Measurements from ENCODE around the gene TSSK3.

DNA sequence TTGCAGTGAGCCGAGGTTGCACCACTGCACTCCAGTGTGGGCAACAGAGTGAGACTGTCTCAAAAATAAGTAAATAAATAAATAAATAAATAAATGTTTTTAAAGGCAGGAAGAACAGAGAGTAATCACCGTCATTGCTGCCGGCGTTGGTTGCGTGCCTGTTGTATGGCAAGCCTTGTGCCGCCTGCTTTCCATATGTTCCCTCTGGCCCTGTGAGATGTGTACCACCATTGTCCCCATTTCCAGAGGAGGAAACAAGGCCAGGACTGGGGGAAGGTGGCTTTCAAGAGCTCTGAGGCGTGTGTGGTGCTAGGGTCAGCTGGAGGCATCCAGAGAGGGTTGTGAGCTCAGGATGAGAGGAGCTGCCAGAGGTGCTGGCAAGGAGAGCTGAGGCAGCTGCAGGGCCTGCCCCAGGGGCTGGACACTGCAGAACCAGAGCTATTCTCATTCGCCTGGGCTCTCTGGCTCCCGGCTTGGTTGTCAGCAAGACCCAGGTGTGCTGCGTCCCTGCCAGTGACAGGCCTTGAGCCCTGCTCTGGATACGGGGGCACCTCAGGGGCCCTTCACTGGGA is 21.1 kb upstream of the TSSK3 start:
- TF ChIP-seq, protein P1, sequence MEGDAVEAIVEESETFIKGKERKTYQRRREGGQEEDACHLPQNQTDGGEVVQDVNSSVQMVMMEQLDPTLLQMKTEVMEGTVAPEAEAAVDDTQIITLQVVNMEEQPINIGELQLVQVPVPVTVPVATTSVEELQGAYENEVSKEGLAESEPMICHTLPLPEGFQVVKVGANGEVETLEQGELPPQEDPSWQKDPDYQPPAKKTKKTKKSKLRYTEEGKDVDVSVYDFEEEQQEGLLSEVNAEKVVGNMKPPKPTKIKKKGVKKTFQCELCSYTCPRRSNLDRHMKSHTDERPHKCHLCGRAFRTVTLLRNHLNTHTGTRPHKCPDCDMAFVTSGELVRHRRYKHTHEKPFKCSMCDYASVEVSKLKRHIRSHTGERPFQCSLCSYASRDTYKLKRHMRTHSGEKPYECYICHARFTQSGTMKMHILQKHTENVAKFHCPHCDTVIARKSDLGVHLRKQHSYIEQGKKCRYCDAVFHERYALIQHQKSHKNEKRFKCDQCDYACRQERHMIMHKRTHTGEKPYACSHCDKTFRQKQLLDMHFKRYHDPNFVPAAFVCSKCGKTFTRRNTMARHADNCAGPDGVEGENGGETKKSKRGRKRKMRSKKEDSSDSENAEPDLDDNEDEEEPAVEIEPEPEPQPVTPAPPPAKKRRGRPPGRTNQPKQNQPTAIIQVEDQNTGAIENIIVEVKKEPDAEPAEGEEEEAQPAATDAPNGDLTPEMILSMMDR (IDR thresholded peaks at IDR 0.05; ENCODE audit: low read depth, low read length): no peak
- no peak for TF ChIP-seq POLR2A (IDR thresholded peaks at IDR 0.05; ENCODE audit: extremely low read depth, insufficient read length)
